GM12891 (cell line): ENCODE measurements around the gene UFSP1.
"Not testable (repeated sequence)": the region's sequence is repeated elsewhere in the genome, so short reads cannot be mapped to it uniquely, and the experiment has no call there.

Source experiments
- POLR2A ChIP-seq: IDR thresholded peaks from 2 replicates; pipeline ENCODE4 v1.6.1; 2011; ENCODE audit warnings: low read depth, low read length, control low read depth
- SPI1 ChIP-seq: IDR thresholded peaks from 2 replicates; pipeline ENCODE4 v1.6.1; 2011; ENCODE audit warnings: low read depth, low read length, control low read depth
- TAF1 ChIP-seq: IDR thresholded peaks from 2 replicates; pipeline ENCODE4 v1.6.1; 2011; ENCODE audit warnings: low read depth, low read length, control low read depth

- not testable (repeated sequence) for TF ChIP-seq POLR2A, SPI1, TAF1
These were observed 45.9 kb upstream of the UFSP1 start for GRCh38 chr7:100935381-100935780.
